HG03039 (cell line): ENCODE data around the gene LINC01488.

Experiments used
- ATAC-seq: cut with Tn5 transposase; IDR thresholded peaks from one replicate; pipeline ENCODE4 v1.9.1; 2021; ENCODE audit warnings: mild to moderate bottlenecking, moderate library complexity; ENCODE audit not compliant: unreplicated experiment

LINC01488 gene

GRCh38 chr11:69524291-69524882 lies 42.9 kb downstream of the LINC01488 start:
- ATAC-seq: no peak

GRCh38 chr11:69524991-69525411 lies 43.5 kb downstream of the LINC01488 start:
- no peak for ATAC-seq

- no peak for ATAC-seq
These were observed 44.3 kb downstream of the LINC01488 start for GRCh38 chr11:69525516-69526452.

GRCh38 chr11:69526453-69526810 lies 45.0 kb downstream of the LINC01488 start:
- ATAC-seq: no peak

GRCh38 chr11:69529001-69529400 lies 47.5 kb downstream of the LINC01488 start:
- no peak for ATAC-seq

GRCh38 chr11:69530278-69531070 lies 49.0 kb downstream of the LINC01488 start:
- no peak for ATAC-seq

GRCh38 chr11:69531071-69531716 lies 49.7 kb downstream of the LINC01488 start:
- ATAC-seq: no peak

- ATAC-seq: no peak
These were observed 50.2 kb downstream of the LINC01488 start for GRCh38 chr11:69531717-69532088.

GRCh38 chr11:69533296-69534165 lies 52.1 kb downstream of the LINC01488 start:
- no peak for ATAC-seq

GRCh38 chr11:69534166-69534530 lies 52.7 kb downstream of the LINC01488 start:
- no peak for ATAC-seq

GRCh38 chr11:69535908-69536307 lies 54.4 kb downstream of the LINC01488 start:
- ATAC-seq: no peak

- ATAC-seq: no peak
These were observed 54.9 kb downstream of the LINC01488 start for GRCh38 chr11:69536406-69536805.

- ATAC-seq: no peak
These were observed 55.7 kb downstream of the LINC01488 start for GRCh38 chr11:69537126-69537525.

- ATAC-seq: no peak
These were observed 56.6 kb downstream of the LINC01488 start for GRCh38 chr11:69537855-69538640.

- no peak for ATAC-seq
These were observed 57.4 kb downstream of the LINC01488 start for GRCh38 chr11:69538854-69539253.

- ATAC-seq: no peak
These were observed 58.1 kb downstream of the LINC01488 start for GRCh38 chr11:69539416-69540117.

GRCh38 chr11:69540118-69541000 lies 58.9 kb downstream of the LINC01488 start:
- no peak for ATAC-seq

- no peak for ATAC-seq
These were observed 59.5 kb downstream of the LINC01488 start for GRCh38 chr11:69541001-69541285.
